GM23248 (cell line): ENCODE data around the gene GARNL3. TPM values are rescaled to one million over a fixed set of nuclear protein-coding genes. Genes with fewer than 3 reads are reported as not detected.

ENCODE experiments used
- DNase-seq: peaks from one replicate; pipeline ENCODE4 v3.0.0-alpha.2; 2015
- H2AFZ ChIP-seq: fragments of 200-600 bp; sonication (generic); 2 replicates; pipeline ENCODE4 v1.6.1; 2016; ENCODE audit warnings: antibody characterized with exemption
- H3F3A ChIP-seq: fragments of 200-600 bp; sonication (generic); 2 replicates; pipeline ENCODE4 v1.6.1; 2016; ENCODE audit warnings: mild to moderate bottlenecking, antibody characterized with exemption, mixed run types; ENCODE audit not compliant: insufficient read depth
- H3K27ac ChIP-seq: fragments of 200-600 bp; sonication (generic); 2 replicates; pipeline ENCODE4 v1.5.1; 2016; ENCODE audit warnings: mild to moderate bottlenecking
- H3K27me3 ChIP-seq: fragments of 200-600 bp; sonication (generic); replicated peaks from 2 replicates; pipeline ENCODE4 v1.6.1; 2016; ENCODE audit warnings: mild to moderate bottlenecking; ENCODE audit not compliant: insufficient read depth
- H3K36me3 ChIP-seq: fragments of 200-600 bp; sonication (generic); 2 replicates; pipeline ENCODE4 v1.6.1; 2016; ENCODE audit warnings: low read depth, mild to moderate bottlenecking
- H3K4me1 ChIP-seq: fragments of 200-600 bp; sonication (generic); 2 replicates; pipeline ENCODE4 v1.6.1; 2016; ENCODE audit warnings: mild to moderate bottlenecking; ENCODE audit not compliant: insufficient read depth
- H3K4me2 ChIP-seq: fragments of 200-600 bp; sonication (generic); one replicate; pipeline ENCODE4 v1.6.1; 2016; ENCODE audit warnings: mild to moderate bottlenecking; ENCODE audit not compliant: unreplicated experiment
- H3K4me3 ChIP-seq: fragments of 200-600 bp; sonication (generic); 2 replicates; pipeline ENCODE4 v1.5.1; 2016; ENCODE audit warnings: mild to moderate bottlenecking
- H3K79me2 ChIP-seq: fragments of 200-600 bp; sonication (generic); 2 replicates; pipeline ENCODE4 v1.6.1; 2016; ENCODE audit warnings: mild to moderate bottlenecking; ENCODE audit not compliant: insufficient read depth
- H3K9ac ChIP-seq: fragments of 200-600 bp; sonication (generic); 2 replicates; pipeline ENCODE4 v1.6.1; 2016; ENCODE audit warnings: mild to moderate bottlenecking
- H3K9me2 ChIP-seq: fragments of 200-600 bp; sonication (generic); 2 replicates; pipeline ENCODE4 v1.6.1; 2016; ENCODE audit warnings: mixed run types, mild to moderate bottlenecking, moderate library complexity; ENCODE audit not compliant: insufficient read depth
- H3K9me3 ChIP-seq: fragments of 200-600 bp; sonication (generic); one replicate; pipeline ENCODE4 v1.6.1; 2017; ENCODE audit warnings: low read depth
- H4K20me1 ChIP-seq: fragments of 200-600 bp; sonication (generic); 2 replicates; pipeline ENCODE4 v1.6.0; 2016; ENCODE audit not compliant: insufficient read depth
- EZH2 ChIP-seq: fragments of 200-600 bp; sonication (generic); IDR thresholded peaks from 2 replicates; pipeline ENCODE4 v1.6.1; 2018; ENCODE audit warnings: antibody characterized with exemption, mild to moderate bottlenecking; ENCODE audit not compliant: insufficient read depth, poor library complexity, severe bottlenecking
- EZH2phosphoT487 ChIP-seq: fragments of 200-600 bp; sonication (generic); IDR thresholded peaks from 2 replicates; pipeline ENCODE4 v1.6.1; 2018; ENCODE audit warnings: antibody characterized with exemption, moderate library complexity, mild to moderate bottlenecking, low read depth; ENCODE audit not compliant: insufficient read depth
- WGBS, 2 experiments: methylation state at CpG; one replicate each; pipeline ENCODE4 v1.1.6; 2015 to 2017; ENCODE audit warnings: low lambda C conversion rate in 2 of 2, low coverage in 1 of 2; ENCODE audit errors: missing lambda C conversion rate in 2 of 2; 5-methylcytosine and 5-hydroxymethylcytosine counted together
- in situ Hi-C: fragments of 300-500 bp; cut with MboI; formaldehyde crosslinking; loops from 2 replicates; pipeline ENCODE4 v1.15.0; 2020
- polyA plus RNA-seq: library from polyadenylated mRNA; unstranded; fragments of >200 nt; fragmentation: Nextera tagmentation; extraction: Ambion mirVana; gene quantifications from 2 replicates; pipeline ENCODE4 v1.2.1, GENCODE V29; 2016
- total RNA-seq: library from RNA; depleted of rRNA; stranded (reverse); fragments of >200 nt; shearing (Covaris generic); gene quantifications from 2 replicates; pipeline ENCODE4 v1.2.3, GENCODE V29; 2014

Gene GARNL3
- total and polyA plus RNA-seq, 2 experiments from 2014 or later: 0.43 to 1.3 TPM

GRCh38 chr9:127390563-127390962, 126.0 kb downstream of the GARNL3 start:
- H3K79me2 ChIP-seq: no peaks in the 10 kb centered on the region
- peaks cover 60% of the 10 kb centered on the region for H3K27me3 ChIP-seq
- no peak overlapping the region for H3K4me3 ChIP-seq
- H3K9me3 ChIP-seq: no peaks in the 10 kb centered on the region
- 96 to 97% methylated on average over 5 of the region's 5 CpGs for whole genome bisulfite sequencing, 2 experiments
- TF ChIP-seq EZH2phosphoT487 (no peak), EZH2 (no peak)
- H4K20me1 ChIP-seq: no peaks in the 10 kb centered on the region
- no peaks in the 10 kb centered on the region for H3K36me3 ChIP-seq
- H3K4me1 ChIP-seq: 0 out of 2 replicates have a peak, but pooled peaks cover 9% of the 10 kb centered on the region
- no peak overlapping the region for H3K4me2 ChIP-seq
- peaks cover 11% of the 10 kb centered on the region for H3F3A ChIP-seq
- H2AFZ ChIP-seq: no peak overlapping the region
- H3K9ac ChIP-seq: no peak overlapping the region
- in situ Hi-C loops: no loop called here
- DNase-seq: no peak
- H3K9me2 ChIP-seq: no peaks in the 10 kb centered on the region
- no peak overlapping the region for H3K27ac ChIP-seq

- Histone ChIP-seq H3K27ac (no peak overlapping the region), H2AFZ (no peak overlapping the region), H3K4me1 (0 out of 2 replicates have a peak, but pooled peaks cover 9% of the 10 kb centered on the region), H3F3A (peaks cover 16% of the 10 kb centered on the region), H3K4me3 (no peak overlapping the region), H3K36me3 (no peaks in the 10 kb centered on the region), H3K4me2 (no peak overlapping the region), H3K9me3 (no peaks in the 10 kb centered on the region), H3K9me2 (no peaks in the 10 kb centered on the region), H3K9ac (no peak overlapping the region), H4K20me1 (no peaks in the 10 kb centered on the region), H3K27me3 (peaks cover 44% of the 10 kb centered on the region), H3K79me2 (no peaks in the 10 kb centered on the region)
- DNase-seq: no peak
- WGBS, 2 experiments: 80 to 91% methylated on average over 5 of the region's 5 CpGs
- TF ChIP-seq EZH2phosphoT487 (no peak), EZH2 (no peak)
- in situ Hi-C loops: no loop called here
Measured at GRCh38 chr9:127392166-127392565, 127.6 kb downstream of the GARNL3 start.

GRCh38 chr9:127392976-127393375, 128.4 kb downstream of the GARNL3 start:
- Histone ChIP-seq H3F3A (peaks cover 16% of the 10 kb centered on the region), H4K20me1 (no peaks in the 10 kb centered on the region), H3K4me3 (no peak overlapping the region), H3K4me2 (no peak overlapping the region), H3K9ac (no peak overlapping the region), H3K79me2 (no peaks in the 10 kb centered on the region), H3K9me2 (no peaks in the 10 kb centered on the region), H3K4me1 (0 out of 2 replicates have a peak, but pooled peaks cover 7% of the 10 kb centered on the region), H3K9me3 (no peaks in the 10 kb centered on the region), H3K27me3 (peaks cover 44% of the 10 kb centered on the region), H3K27ac (no peak overlapping the region), H3K36me3 (no peaks in the 10 kb centered on the region), H2AFZ (no peak overlapping the region)
- 88 to 93% methylated on average over 5 of the region's 5 CpGs for WGBS, 2 experiments
- in situ Hi-C loops: no loop called here
- DNase-seq: no peak
- TF ChIP-seq EZH2: no peak
- TF ChIP-seq EZH2phosphoT487: no peak

GRCh38 chr9:127393645-127394044, 129.1 kb downstream of the GARNL3 start:
- DNase-seq: peak; percentile 17
- Histone ChIP-seq H3K27me3 (peaks cover 44% of the 10 kb centered on the region), H3K9ac (no peak overlapping the region), H3K79me2 (no peaks in the 10 kb centered on the region), H3K9me2 (no peaks in the 10 kb centered on the region), H3K4me3 (no peak overlapping the region), H4K20me1 (no peaks in the 10 kb centered on the region), H3K9me3 (no peaks in the 10 kb centered on the region), H2AFZ (no peak overlapping the region), H3F3A (peaks cover 14% of the 10 kb centered on the region), H3K36me3 (no peaks in the 10 kb centered on the region), H3K27ac (no peak overlapping the region), H3K4me2 (no peak overlapping the region), H3K4me1 (0 out of 2 replicates have a peak, but pooled peaks cover 2% of the 10 kb centered on the region)
- 21 to 23% methylated on average over 2 of the region's 2 CpGs for WGBS, 2 experiments
- in situ Hi-C loops: no loop called here
- TF ChIP-seq EZH2phosphoT487 (no peak), EZH2 (no peak)
